Keratinocyte (primary cell): ENCODE results near the gene ITGAV.

Experiments used
- EZH2 ChIP-seq: IDR thresholded peaks from one replicate; pipeline ENCODE4 v1.6.1; 2012; ENCODE audit warnings: inconsistent platforms, mild to moderate bottlenecking, low read length, moderate library complexity
- TF ChIP-seq, protein P1 (sequence below), 3 experiments: IDR thresholded peaks in 1 of 3; conservative IDR thresholded peaks in 1 of 3; optimal IDR thresholded peaks in 1 of 3; 2 replicates in 2 of 3; 3 replicates in 1 of 3; pipeline versions ENCODE3 to v1.5.1; 2011; ENCODE audit warnings: low read length in 3 of 3, mild to moderate bottlenecking in 3 of 3, moderate library complexity in 2 of 3, control low read depth in 1 of 3, inconsistent platforms in 1 of 3; ENCODE audit not compliant: insufficient read depth in 2 of 3; ENCODE audit errors: extremely low read depth in 1 of 3

DNA sequence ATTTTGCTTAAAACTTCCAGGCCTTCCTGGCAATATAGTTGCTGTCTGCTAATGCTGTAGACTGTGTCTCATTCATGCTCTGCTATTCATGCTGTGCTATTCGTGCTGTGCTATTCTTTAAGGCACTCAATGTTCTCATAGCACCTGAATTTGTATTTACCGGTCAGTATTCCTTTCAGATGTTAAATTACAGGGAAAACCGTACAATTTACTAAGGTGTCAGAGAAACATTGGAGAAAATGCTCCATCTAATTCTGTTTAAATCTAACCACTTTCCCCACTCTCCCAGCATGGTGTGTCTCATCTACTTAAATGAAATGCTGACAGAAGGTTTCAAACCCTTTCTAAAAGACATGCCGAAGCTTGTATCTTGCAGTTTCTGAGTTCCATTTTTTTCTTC is 129.0 kb downstream of the ITGAV start:
- TF ChIP-seq, protein P1, sequence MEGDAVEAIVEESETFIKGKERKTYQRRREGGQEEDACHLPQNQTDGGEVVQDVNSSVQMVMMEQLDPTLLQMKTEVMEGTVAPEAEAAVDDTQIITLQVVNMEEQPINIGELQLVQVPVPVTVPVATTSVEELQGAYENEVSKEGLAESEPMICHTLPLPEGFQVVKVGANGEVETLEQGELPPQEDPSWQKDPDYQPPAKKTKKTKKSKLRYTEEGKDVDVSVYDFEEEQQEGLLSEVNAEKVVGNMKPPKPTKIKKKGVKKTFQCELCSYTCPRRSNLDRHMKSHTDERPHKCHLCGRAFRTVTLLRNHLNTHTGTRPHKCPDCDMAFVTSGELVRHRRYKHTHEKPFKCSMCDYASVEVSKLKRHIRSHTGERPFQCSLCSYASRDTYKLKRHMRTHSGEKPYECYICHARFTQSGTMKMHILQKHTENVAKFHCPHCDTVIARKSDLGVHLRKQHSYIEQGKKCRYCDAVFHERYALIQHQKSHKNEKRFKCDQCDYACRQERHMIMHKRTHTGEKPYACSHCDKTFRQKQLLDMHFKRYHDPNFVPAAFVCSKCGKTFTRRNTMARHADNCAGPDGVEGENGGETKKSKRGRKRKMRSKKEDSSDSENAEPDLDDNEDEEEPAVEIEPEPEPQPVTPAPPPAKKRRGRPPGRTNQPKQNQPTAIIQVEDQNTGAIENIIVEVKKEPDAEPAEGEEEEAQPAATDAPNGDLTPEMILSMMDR (optimal IDR thresholded peaks at IDR 0.05 in 1 of 3, IDR thresholded peaks at IDR 0.05 in 1 of 3, conservative IDR thresholded peaks at IDR 0.05 in 1 of 3; ENCODE audit: extremely low read depth in 1 of 3, insufficient read depth in 2 of 3, low read length in 3 of 3): no peak
- TF ChIP-seq EZH2: no peak
